ENCODE data around the gene HOXD10.

The HOXD10 gene

GRCh38 chr2:176165370-176166050 is 48.9 kb downstream of the HOXD10 start:
- DNase-seq: no peak

DNA sequence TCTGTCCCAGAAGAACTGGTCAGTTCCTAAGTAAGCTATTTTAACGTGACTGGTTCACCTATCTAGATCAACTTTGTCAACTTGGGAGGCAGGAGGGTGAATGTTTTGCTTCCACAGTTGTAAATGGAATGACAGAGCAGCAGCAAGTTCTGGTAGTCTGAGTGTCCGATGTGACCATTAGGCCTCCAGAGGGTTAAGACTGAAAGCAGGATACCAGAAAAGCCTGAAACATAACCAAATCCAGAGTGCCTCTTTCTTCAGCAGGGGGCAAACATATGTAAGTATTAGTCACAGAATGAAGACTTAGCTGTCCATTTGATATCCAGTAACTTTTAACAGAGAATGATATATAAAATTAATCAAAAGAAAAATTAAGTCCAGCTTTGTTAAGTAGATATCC is 49.7 kb downstream of the HOXD10 start:
- DNase-seq: no peak

- no peak for DNase-seq
Observed at GRCh38 chr2:176167398-176167797, 50.8 kb downstream of the HOXD10 start.

DNA sequence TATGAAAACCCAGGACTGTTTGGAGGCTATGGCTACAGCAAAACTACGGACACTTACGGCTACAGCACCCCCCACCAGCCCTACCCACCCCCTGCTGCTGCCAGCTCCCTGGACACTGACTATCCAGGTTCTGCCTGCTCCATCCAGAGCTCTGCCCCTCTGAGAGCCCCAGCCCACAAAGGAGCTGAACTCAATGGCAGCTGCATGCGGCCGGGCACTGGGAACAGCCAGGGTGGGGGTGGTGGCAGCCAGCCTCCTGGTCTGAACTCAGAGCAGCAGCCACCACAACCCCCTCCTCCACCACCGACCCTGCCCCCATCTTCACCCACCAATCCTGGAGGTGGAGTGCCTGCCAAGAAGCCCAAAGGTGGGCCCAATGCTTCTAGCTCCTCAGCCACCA is 52.6 kb downstream of the HOXD10 start:
- DNase-seq: no peak

Measured in AML-193 (cell line).